Keratinocyte (primary cell): ENCODE data around the gene HOXD13.

Experiments used
- CTCF ChIP-seq, 3 experiments: IDR thresholded peaks in 1 of 3; conservative IDR thresholded peaks in 1 of 3; optimal IDR thresholded peaks in 1 of 3; 2 replicates in 2 of 3; 3 replicates in 1 of 3; pipeline versions ENCODE3 to v1.5.1; 2011; ENCODE audit warnings: low read length in 3 of 3, mild to moderate bottlenecking in 3 of 3, moderate library complexity in 2 of 3, control low read depth in 1 of 3, inconsistent platforms in 1 of 3; ENCODE audit not compliant: insufficient read depth in 2 of 3; ENCODE audit errors: extremely low read depth in 1 of 3
- EZH2 ChIP-seq: IDR thresholded peaks from one replicate; pipeline ENCODE4 v1.6.1; 2012; ENCODE audit warnings: inconsistent platforms, mild to moderate bottlenecking, low read length, moderate library complexity

GRCh38 chr2:176130147-176130956 lies 37.8 kb downstream of the HOXD13 start:
- TF ChIP-seq CTCF (optimal IDR thresholded peaks at IDR 0.05 in 1 of 3, IDR thresholded peaks at IDR 0.05 in 1 of 3, conservative IDR thresholded peaks at IDR 0.05 in 1 of 3; ENCODE audit: extremely low read depth in 1 of 3, insufficient read depth in 2 of 3, low read length in 3 of 3) (no peak), EZH2 (peak; percentile 94)
